ENCODE measurements around the gene SREBF2.
"Not testable (repeated sequence)": the region's sequence is repeated elsewhere in the genome, so short reads cannot be mapped to it uniquely, and the experiment has no call there.

Gene SREBF2

GRCh38 chr22:41842996-41843970 is 10.4 kb downstream of the SREBF2 start:
- DNase-seq = no peak

GRCh38 chr22:41844036-41844435 is 11.1 kb downstream of the SREBF2 start:
- DNase-seq = no peak

- DNase-seq = no peak
Observed at GRCh38 chr22:41844513-41844912, 11.6 kb downstream of the SREBF2 start.

GRCh38 chr22:41845380-41846267 is 12.7 kb downstream of the SREBF2 start:
- no peak for DNase-seq

GRCh38 chr22:41846268-41846987 is 13.5 kb downstream of the SREBF2 start:
- no peak for DNase-seq

GRCh38 chr22:41847300-41847699 is 14.4 kb downstream of the SREBF2 start:
- peak; percentile 20 for DNase-seq

GRCh38 chr22:41848468-41848867 is 15.6 kb downstream of the SREBF2 start:
- DNase-seq = no peak

GRCh38 chr22:41856469-41856868 is 23.6 kb downstream of the SREBF2 start:
- DNase-seq = no peak

GRCh38 chr22:41857155-41857859 is 24.4 kb downstream of the SREBF2 start:
- peak; percentile 10 for DNase-seq

GRCh38 chr22:41857860-41858199 is 24.9 kb downstream of the SREBF2 start:
- DNase-seq = no peak

GRCh38 chr22:41862160-41862529 is 29.2 kb downstream of the SREBF2 start:
- no peak for DNase-seq

GRCh38 chr22:41862530-41863266 is 29.8 kb downstream of the SREBF2 start:
- DNase-seq = no peak

GRCh38 chr22:41863472-41863871 is 30.6 kb downstream of the SREBF2 start:
- DNase-seq = no peak

GRCh38 chr22:41868556-41868955 is 35.7 kb downstream of the SREBF2 start:
- DNase-seq = no peak

- DNase-seq = not testable (repeated sequence)
Observed at GRCh38 chr22:41870081-41870480, 37.2 kb downstream of the SREBF2 start.

- no peak for DNase-seq
Observed at GRCh38 chr22:41870786-41871185, 37.9 kb downstream of the SREBF2 start.

GRCh38 chr22:41873391-41873790 is 40.5 kb downstream of the SREBF2 start:
- no peak for DNase-seq

- DNase-seq = no peak
Observed at GRCh38 chr22:41874090-41874489, 41.2 kb downstream of the SREBF2 start.

GRCh38 chr22:41875531-41876270 is 42.8 kb downstream of the SREBF2 start:
- no peak for DNase-seq

- no peak for DNase-seq
Observed at GRCh38 chr22:41876275-41876674, 43.4 kb downstream of the SREBF2 start.

- no peak for DNase-seq
Observed at GRCh38 chr22:41876675-41877074, 43.8 kb downstream of the SREBF2 start.

Data from NCI-H345 (cell line).